Stimulated activated CD8-positive, alpha-beta memory T cell treated with anti-CD3 and anti-CD28 coated beads, Interleukin-4, amount 100 ng/mL, for 24 hours (primary cell): ENCODE measurements around the gene SMG6.

Experiments
- DNase-seq: peaks from one replicate; pipeline ENCODE4 v3.0.0-alpha.2; 2020; ENCODE audit warnings: low read depth

SMG6 gene

DNA sequence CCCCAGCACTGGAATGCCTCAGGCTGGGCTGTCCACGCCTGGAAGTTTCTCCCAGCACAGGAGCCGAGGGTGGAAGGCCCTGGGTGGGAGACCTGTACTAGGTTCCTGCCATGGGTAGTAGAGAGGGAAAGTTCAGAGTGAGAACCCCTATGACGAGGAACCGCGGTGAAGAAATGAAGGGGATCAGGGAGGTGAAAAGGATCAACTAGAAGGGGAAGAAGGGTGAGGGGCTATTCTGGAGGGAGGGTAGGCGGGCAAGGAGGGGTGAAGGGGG is 243.3 kb downstream of the SMG6 start:
- no peak for DNase-seq

DNA sequence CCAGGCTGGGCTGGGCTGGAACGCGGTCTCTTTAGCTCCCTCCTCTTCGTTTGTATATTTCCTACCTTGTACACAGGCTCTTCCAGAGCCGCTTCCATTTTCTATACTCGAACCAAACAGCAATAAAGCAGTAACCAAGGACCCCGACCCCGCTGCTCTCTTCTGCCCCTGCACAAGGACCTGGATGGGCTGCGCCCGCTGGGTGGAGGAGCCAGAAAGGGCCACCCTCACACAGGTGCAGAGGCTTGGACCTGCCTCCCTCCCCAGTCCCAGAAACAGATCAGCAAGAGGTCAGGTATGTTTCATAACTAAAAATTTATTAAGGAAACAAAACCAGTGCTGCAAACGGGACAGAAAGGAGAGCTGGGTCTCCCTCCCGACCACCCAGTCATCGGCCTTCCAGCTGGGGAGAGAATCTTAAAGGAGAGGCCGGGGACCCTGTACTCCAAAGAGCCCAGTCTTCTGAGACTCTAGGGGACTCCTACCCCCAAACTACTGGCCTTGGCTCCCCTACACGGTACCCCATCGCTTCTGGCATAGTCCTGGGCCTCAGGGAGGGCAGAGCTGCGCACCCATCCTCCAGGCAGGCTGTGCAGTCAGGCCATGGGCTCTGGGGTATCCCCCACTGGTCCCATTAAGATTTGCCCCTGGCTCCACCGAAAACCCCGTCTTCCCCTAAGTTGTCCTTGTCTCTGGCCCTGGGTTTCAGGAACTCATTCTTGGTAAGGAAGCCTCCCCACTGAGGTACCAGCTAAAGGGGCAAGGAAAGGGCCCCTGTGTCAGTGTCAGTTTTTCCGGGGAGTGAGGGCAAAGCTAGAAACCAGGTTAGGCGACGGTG is 243.8 kb downstream of the SMG6 start:
- DNase-seq: no peak

DNA sequence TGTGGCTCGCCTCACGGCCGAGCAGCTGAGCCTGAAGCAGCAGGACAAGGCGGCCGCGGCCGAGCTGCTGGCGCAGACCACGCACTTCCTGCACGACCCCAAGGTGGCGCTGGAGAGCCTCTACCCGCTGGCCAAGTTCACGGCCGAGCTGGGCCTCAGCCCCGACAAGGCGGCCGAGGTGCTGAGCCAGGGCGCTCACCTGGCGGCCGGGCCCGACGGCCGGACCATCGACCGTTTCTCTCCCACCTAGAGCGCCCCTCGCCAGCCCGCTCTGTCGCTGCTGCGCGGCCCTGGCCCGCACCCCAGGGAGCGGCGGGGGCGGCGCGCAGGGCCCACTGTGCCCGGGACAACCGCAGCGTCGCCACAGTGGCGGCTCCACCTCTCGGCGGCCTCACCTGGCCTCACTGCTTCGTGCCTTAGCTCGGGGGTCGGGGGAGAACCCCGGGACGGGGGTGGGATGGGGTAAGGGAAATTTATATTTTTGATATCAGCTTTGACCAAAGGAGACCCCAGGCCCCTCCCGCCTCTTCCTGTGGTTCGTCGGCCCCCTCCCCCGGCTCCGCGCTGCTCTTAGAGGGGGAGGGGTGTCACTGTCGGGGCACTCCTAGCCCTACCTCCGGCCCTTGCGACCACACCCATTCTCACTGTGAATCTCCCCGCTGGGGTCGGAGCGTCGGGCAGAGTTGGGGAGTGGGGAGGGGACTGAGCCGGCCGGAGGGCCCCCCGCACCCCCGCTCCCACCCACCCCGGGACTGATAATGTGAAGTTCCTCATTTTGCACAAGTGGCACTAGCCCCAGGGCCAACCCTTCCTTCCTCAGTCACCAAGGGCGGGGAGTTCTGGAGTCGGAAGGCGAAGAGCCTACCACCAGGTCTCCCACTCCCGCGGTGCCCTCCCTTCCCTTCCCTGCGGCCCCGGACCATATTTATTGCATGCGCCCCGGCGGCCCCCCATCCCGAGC is 244.7 kb downstream of the SMG6 start:
- DNase-seq: no peak

DNA sequence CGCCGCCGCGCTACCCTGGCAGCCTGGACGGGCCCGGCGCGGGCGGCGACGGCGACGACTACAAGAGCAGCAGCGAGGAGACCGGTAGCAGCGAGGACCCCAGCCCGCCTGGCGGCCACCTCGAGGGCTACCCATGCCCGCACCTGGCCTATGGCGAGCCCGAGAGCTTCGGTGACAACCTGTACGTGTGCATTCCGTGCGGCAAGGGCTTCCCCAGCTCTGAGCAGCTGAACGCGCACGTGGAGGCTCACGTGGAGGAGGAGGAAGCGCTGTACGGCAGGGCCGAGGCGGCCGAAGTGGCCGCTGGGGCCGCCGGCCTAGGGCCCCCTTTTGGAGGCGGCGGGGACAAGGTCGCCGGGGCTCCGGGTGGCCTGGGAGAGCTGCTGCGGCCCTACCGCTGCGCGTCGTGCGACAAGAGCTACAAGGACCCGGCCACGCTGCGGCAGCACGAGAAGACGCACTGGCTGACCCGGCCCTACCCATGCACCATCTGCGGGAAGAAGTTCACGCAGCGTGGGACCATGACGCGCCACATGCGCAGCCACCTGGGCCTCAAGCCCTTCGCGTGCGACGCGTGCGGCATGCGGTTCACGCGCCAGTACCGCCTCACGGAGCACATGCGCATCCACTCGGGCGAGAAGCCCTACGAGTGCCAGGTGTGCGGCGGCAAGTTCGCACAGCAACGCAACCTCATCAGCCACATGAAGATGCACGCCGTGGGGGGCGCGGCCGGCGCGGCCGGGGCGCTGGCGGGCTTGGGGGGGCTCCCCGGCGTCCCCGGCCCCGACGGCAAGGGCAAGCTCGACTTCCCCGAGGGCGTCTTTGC is 245.6 kb downstream of the SMG6 start:
- DNase-seq: no peak

DNA sequence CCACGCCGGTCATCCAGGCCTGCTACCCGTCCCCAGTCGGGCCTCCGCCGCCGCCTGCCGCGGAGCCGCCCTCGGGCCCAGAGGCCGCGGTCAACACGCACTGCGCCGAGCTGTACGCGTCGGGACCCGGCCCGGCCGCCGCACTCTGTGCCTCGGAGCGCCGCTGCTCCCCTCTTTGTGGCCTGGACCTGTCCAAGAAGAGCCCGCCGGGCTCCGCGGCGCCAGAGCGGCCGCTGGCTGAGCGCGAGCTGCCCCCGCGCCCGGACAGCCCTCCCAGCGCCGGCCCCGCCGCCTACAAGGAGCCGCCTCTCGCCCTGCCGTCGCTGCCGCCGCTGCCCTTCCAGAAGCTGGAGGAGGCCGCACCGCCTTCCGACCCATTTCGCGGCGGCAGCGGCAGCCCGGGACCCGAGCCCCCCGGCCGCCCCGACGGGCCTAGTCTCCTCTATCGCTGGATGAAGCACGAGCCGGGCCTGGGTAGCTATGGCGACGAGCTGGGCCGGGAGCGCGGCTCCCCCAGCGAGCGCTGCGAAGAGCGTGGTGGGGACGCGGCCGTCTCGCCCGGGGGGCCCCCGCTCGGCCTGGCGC is 246.3 kb downstream of the SMG6 start:
- DNase-seq: no peak

DNA sequence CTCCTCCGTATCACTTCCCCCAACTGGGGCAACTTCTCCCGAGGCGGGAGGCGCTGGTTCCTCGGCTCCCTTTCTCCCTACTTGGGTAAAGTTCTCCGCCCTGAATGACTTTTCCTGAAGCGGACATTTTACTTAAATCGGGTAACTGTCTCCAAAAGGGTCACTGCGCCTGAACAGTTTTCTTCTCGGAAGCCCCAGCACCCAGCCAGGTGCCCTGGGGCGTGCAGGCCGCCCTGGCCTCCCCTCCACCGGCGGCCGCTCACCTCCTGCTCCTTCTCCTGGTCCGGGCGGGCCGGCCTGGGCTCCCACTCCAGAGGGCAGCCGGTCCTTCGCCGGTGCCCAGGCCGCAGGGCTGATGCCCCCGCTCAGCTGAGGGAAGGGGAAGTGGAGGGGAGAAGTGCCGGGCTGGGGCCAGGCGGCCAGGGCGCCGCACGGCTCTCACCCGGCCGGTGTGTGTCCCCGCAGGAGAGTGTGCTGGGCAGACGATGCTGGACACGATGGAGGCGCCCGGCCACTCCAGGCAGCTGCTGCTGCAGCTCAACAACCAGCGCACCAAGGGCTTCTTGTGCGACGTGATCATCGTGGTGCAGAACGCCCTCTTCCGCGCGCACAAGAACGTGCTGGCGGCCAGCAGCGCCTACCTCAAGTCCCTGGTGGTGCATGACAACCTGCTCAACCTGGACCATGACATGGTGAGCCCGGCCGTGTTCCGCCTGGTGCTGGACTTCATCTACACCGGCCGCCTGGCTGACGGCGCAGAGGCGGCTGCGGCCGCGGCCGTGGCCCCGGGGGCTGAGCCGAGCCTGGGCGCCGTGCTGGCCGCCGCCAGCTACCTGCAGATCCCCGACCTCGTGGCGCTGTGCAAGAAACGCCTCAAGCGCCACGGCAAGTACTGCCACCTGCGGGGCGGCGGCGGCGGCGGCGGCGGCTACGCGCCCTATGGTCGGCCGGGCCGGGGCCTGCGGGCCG is 247.1 kb downstream of the SMG6 start:
- DNase-seq: no peak

DNA sequence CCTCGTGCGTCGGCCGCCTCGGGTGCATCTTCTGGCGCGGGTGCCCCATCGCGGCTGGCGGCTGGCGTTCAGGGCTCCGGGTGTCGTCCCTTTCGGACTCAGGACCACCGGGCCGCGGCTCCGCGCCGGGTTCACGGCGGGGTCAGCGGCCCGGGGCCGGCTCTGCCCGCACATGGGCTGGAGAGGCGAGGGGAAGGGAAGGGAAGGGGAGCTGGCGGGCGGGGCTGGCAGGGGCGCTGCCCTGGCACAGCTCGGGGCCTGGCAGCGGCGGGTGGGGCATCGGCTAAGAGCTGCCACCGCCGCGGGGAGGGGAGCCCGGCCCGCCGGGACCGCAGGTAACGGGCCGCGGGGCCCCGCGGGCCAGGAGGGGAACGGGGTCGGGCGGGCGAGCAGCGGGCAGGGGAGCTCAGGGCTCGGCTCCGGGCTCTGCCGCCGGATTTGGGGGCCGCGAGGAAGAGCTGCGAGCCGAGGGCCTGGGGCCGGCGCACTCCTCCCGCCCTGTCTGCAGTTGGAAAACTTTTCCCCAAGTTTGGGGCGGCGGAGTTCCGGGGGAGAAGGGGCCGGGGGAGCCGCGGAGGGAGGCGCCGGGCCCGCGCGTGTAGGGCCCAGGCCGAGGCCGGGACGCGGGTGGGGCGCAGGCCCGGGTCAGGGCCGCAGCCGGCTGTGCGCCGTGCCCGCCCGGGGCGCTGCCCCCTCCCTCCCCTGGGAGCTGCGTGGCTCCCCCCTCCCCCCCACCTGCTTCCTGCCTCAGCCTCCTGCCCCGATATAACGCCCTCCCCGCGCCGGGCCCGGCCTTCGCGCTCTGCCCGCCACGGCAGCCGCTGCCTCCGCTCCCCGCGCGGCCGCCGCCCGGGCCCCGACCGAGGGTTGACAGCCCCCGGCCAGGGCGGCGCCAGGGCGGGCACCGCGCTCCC is 248.0 kb downstream of the SMG6 start:
- no peak for DNase-seq

DNA sequence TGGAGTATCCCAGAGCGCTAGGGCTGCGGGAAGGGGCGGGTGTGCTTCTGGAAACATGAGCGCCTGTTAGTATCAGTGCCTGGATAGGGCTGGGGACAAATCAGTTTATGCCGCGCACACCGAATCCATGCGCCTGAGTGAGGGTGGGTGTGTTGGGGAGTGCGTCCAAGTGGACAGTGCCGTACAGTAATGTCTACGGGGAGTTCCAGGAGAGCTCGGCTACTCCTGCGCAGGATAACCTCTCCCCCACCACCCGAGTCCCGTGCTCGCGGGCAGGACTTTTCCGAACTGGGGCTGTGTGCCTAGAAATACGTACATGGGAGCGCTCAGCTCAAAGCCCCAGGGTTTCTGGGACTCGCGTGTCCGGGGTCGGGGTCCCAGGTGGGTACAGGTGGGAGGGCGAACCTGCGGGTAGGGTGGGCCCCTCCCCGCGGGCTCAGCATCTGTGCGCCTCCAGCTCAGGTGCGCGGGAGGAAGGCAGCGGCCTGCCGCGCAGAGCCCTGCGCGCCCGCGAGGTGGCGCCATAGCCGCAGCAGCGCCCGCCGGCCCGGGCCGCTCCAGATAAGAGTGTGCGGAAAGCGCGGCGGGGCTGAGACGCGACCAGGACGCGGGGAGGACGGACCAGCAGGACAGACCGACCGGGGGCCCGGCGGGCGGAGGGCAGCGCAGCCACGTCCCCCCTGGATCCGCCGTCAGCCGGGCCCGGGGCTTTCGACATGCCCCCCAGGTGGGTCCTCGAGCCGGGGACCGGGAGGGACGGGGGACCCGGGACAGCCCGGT is 248.9 kb downstream of the SMG6 start, which contains the start of gene HIC1:
TSS of gene HIC1 (plus strand) at position 592 of the 780 bp plus-strand sequence. CDS start 1,588 bp downstream, outside the sequence.
- DNase-seq: peak; percentile 68

DNA sequence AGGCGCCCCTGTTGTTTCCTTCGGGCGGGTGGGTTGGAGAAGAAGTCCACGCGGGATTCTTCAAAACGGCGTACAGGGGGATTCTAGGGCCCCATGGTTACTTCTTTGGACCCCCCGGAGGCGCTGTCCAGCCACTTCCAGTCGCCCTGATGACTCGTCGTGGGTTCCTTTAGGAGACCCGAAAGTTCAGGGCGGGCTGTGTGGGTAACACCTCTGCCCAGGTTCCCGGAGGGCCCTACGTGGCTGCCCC is 249.4 kb downstream of the SMG6 start:
- DNase-seq: no peak

DNA sequence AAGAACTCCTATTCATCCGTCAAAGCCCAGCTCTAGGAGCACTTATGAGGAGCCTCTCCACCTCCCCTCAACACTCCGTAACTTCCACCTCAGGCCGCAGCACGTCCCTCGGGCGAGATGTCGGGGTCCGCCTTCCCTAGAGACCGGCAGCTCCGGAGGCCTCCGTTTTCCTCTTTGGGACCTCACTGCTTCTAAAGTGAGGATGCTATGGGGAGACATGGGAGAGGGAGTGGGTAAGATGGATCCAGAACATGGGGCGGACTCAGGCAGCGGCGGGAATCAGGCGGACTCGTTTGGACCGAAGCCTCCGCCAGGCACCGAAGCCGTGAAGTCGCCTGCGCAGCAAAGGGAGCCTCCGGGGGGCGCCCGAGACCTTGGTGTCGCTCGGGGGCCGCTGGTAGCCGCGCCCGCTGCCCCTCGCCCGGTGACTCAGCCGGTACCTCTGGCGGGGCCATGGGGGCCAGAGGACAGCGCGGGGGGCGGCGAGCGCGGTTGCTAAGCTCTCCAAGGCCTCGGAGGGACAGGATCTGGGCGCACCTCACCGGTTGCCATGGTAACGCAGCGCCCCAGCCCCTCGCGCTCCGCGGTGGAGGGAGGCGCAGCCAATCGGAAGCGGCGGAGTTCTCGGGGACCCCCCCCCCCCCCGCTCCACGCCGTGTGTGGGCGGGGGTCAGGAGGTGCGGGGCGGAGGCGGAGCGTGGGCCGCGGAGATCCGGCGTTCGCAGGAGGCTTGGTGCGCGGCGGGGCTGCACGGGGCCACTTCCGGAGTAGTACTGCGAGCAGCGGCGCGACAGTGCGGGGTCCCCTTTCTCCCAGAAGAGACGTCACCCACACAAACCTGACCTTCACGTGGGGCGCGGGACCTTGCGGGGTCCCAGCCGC is 250.0 kb downstream of the SMG6 start:
- DNase-seq: peak; percentile 78

DNA sequence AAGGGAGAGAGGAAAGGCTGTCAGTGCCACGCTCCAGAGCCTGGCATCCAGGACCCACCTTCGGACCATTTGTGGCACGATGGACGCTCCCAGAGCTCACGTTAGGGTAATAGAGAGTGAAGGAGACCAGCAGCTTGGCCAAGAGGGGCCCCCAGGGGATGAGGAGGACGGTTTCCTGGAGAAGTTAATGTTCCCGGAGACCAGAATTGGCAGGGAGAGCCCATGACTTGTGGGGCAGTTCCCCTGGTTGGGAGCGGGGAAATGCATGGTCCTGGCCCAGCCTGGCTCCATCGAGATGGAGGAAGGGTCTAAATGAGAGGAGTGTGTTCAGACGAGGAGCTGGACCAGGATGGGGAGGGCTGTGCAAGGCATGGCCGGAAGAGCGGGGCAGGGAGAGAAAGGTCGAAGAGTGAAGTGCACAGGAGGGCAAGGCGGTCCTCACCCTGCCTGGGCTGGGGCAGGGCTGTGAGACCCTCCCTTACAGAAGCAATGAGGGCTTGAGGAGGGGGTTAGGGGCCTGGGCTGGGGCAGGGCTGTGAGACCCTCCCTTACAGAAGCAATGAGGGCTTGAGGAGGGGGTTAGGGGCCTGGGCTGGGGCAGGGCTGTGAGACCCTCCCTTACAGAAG is 251.5 kb downstream of the SMG6 start:
- DNase-seq: no peak

DNA sequence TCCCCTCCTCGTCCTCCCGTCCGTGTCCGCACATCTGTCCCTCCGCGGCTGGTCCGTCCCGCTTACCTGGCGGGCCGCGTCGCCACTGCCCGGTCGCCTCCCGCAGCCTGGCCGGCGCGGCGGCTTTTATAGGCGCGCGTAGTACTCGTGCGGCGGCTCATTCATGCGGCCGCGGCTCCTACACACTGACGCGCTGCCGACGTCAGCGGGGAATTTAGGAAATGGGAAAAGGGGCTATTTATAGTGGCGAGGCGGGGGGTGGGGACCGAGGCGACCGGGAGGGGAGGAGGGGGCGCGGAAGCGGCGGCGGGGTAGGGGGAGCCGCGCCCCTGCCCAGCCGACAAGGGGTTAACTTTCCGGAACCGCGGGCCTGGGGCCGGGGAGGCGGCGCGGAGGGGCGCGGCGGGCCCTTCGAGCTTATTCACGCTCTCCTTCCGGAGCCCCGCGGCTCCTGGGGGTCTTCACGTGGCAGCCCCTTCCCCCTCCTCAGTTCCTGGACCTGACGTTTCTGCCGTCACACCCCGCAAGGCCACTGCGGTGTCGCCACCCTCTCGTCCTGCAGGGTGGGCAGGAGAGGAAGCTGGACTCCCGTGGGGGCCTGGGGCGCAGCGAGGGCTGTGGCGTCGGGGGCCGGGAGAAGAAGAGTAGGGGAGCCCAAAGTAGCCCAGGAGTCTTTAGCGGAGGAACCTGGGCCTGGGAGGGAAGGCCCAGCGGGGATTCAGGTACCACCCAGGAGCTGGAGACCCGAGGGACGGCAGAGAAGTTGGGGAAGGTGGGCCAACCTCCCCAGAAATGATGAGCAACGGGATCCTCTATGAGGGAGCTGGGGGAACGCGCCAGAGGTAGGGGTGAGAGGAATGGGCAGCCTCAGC is 252.3 kb downstream of the SMG6 start:
- DNase-seq: no peak

DNA sequence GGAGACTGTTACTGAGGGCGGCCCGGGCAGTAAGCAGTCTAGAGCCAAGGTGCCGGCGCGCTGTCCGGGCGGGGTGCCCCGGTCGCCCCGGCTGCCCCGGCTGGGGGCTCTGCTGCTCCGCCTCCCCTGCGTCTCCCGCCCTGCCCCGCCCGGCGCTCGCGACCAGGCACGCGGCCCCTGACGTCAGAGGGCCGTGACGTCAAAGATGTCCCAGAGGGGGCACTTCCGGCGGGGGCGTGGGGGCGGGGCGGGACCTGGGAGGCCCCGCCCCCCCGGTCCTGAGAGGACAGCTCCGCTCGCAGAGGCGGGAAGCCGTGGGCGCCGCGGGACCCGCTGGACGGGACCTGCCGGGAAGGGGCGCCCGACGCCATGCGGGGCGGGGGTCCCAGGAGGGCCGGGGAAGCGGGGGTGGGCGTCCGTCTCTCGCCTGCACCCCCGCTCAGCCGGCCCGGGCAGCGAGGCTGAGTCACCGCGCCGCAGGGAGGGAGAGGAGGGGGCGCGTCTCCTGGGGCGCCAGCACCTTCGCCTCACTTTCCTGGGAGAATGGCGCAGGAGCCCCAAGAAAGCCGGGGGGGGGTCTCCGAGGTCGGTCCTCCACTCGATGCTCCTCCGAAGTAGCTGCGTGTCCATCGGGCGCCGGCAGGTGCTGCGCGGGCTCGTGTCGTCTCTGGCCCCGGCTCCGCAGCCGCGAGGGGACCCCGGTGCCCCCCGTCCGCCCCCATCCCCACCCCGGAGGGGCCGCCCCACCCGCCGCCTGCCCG is 253.1 kb downstream of the SMG6 start:
- peak; percentile 54 for DNase-seq

DNA sequence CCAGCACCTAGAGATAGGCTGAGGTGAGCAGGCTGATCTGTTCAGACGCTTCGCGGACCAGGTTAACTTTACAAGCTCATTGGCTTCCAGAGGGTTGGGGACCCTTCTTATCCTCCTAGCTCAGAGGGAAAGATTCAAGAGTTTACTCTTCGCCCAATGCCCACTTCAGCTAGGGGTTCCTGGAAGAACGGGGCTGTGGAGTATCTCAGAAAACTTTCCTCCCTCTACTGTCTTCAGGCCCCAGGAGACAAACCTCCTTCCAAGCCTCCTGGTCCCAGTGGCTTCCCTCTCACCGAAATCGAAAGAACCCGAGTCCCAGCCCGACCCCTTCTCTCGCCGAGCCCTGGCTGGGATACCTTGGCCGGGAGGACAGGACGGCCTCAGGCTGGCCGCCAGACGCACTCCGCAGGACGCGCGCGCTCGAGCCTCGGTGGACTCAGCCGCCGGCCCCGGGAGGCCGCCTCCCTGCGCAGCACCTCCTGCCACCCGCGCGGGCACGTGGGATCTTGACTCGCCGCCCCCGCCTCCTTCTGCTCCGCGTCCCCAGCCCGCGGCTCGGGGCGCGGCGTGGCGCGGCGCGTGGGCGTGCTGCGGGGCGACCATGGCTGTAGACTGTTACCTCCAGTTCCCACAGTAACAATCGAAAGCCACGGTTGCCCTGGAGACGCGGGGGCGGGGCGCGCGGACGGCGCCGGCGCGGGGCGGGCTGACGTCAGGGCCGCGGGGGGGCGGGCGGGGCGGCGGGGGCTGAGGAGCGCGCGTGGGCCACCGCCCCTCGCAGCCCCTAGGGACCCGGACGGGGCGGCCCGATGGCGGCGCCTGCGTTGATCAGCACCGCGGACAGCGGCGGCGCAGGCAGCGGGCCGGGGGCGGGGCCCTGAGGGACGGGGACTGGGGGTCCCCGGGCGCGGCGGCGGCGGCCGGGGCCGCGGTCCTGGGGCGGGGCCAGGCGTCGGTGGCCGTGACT is 254.0 kb downstream of the SMG6 start:
- DNase-seq: peak; percentile 84

DNA sequence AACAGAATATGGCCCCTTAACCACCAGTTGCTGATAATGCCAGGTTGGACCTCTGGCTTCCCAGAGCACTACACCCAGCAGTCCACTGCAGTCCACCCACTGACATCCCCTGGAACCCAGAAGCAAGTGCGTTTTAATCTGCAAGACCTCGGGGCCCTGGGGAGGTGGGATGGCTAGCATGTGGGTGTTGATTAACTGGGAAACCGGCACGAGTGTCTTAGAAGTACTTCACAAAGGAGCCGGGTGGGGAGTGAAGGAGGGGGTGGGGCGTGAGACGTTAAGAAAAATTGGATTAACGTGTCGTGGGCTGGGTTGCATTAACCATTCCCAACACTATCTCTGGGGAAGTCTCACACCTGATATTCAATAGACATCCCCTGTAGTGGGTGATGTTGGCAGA is 254.8 kb downstream of the SMG6 start:
- no peak for DNase-seq
